ENCODE data around the gene TXNDC11. TPM values are rescaled to one million over a fixed set of nuclear protein-coding genes. Genes with fewer than 3 reads are reported as not detected.

TXNDC11 gene
- total and polyA plus RNA-seq, 4 donors, result 19.9 to 43.6 (median 41.1) TPM

DNA sequence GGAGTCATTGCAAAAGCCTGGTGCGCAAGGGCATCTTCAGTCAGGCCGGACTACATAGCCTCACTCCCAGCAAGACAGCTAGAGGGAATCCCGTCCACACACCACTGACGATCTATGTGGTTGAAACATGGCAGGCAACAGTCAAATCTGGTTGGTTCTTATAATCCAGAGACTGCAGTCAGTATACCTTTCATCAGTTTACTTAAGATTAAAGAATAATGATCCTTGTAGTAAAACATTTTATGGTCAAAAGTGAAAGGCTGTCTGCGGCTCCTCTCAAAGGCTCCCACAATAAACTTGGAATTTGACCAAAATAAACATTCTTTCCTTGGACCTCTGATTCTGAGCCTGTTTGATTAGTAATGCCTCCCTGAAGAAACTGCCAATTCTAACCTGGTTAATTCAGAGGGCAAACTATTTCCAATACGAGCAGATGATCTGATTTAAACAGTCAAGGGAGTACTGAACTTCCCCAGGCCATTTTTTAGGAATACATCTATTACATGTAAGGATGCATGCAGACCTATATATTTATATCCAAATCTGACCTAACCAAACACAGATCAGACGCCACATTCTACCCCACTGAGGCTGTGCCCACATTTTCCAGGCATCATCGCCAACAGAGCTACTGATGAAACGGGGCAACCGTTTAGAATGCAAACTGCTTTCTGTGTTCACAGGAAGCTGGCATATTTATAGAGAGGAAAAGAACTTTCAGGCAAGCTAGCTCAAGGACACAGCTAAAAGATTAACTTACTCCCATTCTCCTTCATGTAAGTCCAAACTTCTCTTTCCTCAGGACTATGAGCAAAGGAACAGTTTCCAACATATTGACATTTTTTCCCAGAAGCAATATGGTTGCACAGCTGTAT, 15.3 kb upstream of the TXNDC11 start:
- intact Hi-C loops (cut with DNase I), result no loop called here
- DNase-seq, result no peak
- Histone ChIP-seq H3K4me3 (ENCODE audit: low read length in 2 of 2) (no peak overlapping the region), H3K27me3 (ENCODE audit: control insufficient read depth in 1 of 2, insufficient read depth in 2 of 2, low read length in 1 of 2) (no peaks in the 10 kb centered on the region), H3K9me3 (ENCODE audit: control insufficient read depth, low read length) (no peaks in the 10 kb centered on the region), H3K4me1 (ENCODE audit: control insufficient read depth in 1 of 2, insufficient read depth in 2 of 2, low read length in 2 of 2) (no peaks in the 10 kb centered on the region), H3K27ac (ENCODE audit: low read depth in 1 of 2, low read length in 2 of 2) (peak overlapping the region in 1 of 2 donors; percentile 81), H3K36me3 (ENCODE audit: control insufficient read depth in 1 of 2, insufficient read depth in 2 of 2, low read length in 1 of 2) (peaks cover 9 to 17% of the 10 kb centered on the region in 2 donors)
- WGBS, 2 donors, result 27 to 30% methylated on average over 10 of the region's 10 CpGs
- no peak for ATAC-seq (ENCODE audit: low FRiP score)

DNA sequence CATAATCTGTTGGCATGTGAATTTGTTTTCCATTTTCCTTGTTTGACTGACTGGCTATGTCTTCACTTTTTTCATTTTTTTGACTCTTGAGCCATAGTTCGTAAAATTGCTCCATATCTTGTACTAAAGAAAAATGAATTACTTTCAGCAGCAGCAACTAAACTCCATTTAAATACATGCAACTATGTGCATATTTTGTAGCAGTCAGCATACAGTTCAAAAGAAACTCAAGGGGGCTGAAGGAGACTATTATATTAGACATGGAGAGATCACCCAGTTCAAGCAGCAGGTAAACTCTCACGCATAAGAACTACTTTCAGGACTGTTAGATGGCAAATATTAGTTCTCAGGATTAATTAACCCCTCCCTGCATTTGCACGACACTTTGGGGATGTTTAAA, 13.6 kb upstream of the TXNDC11 start:
- H3K4me3 ChIP-seq (ENCODE audit: low read length in 2 of 2), result no peak overlapping the region

DNA sequence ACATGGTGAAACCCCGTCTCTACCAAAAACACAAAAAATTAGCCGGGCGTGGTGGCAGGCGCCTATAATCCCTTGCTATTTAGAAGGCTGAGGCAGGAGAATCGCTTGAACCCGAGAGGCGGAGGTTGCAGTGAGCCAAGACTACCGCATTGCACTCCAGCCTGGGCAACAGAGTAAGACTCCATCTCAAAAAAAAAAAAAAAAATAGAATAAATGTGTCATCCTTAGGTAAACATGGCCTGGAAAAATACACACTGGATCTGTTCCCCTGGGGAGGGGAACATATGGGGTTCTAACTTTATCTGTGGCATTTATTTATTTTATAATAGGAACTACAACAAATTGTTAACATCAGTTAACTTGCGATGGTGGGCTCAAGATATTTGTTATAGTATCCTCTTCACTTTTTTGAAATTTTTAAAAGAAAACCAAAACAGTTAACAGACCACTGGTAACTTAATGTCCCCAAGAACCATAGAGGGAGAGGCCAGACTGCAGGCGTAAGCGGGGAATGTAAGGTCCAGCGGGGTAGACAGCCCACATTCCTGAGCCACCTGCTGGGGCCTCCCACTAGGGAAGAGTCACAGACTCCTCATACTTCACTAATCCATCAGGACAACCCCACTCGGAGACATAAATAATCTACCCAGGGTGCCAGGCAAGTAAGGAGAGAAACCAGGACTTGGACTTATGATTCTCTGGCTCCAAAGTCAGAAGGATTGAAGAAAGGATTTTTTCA, 12.5 kb upstream of the TXNDC11 start:
- DNase-seq (no peak), ATAC-seq (ENCODE audit: low FRiP score) (no peak)
- peaks cover 6 to 20% of the 10 kb centered on the region in 2 donors for H3K36me3 ChIP-seq (ENCODE audit: control insufficient read depth in 1 of 2, insufficient read depth in 2 of 2, low read length in 1 of 2)
- H3K4me1 ChIP-seq (ENCODE audit: control insufficient read depth in 1 of 2, insufficient read depth in 2 of 2, low read length in 2 of 2), result no peaks in the 10 kb centered on the region
- WGBS, 2 donors, result 90% methylated on average over 13 of the region's 13 CpGs
- H3K27ac ChIP-seq (ENCODE audit: low read depth in 1 of 2, low read length in 2 of 2), result no peak overlapping the region
- H3K4me3 ChIP-seq (ENCODE audit: low read length in 2 of 2), result no peak overlapping the region
- no peaks in the 10 kb centered on the region for H3K9me3 ChIP-seq (ENCODE audit: control insufficient read depth, low read length)
- intact Hi-C loops (cut with DNase I), result no loop called here
- no peaks in the 10 kb centered on the region for H3K27me3 ChIP-seq (ENCODE audit: control insufficient read depth in 1 of 2, insufficient read depth in 2 of 2, low read length in 1 of 2)

More for the DNA sequence above, 13.6 kb upstream of the TXNDC11 start:
- no peaks in the 10 kb centered on the region for H3K4me1 ChIP-seq (ENCODE audit: control insufficient read depth in 1 of 2, insufficient read depth in 2 of 2, low read length in 2 of 2)
- no peaks in the 10 kb centered on the region for H3K9me3 ChIP-seq (ENCODE audit: control insufficient read depth, low read length)
- WGBS, 2 donors, result 83 to 86% methylated on average over 3 of the region's 3 CpGs
- DNase-seq, result no peak
- no peak overlapping the region for H3K27ac ChIP-seq (ENCODE audit: low read depth in 1 of 2, low read length in 2 of 2)
- ATAC-seq (ENCODE audit: low FRiP score), result no peak
- no peaks in the 10 kb centered on the region for H3K27me3 ChIP-seq (ENCODE audit: control insufficient read depth in 1 of 2, insufficient read depth in 2 of 2, low read length in 1 of 2)
- peaks cover 9 to 21% of the 10 kb centered on the region in 2 donors for H3K36me3 ChIP-seq (ENCODE audit: control insufficient read depth in 1 of 2, insufficient read depth in 2 of 2, low read length in 1 of 2)
- intact Hi-C loops (cut with DNase I), result no loop called here

DNA sequence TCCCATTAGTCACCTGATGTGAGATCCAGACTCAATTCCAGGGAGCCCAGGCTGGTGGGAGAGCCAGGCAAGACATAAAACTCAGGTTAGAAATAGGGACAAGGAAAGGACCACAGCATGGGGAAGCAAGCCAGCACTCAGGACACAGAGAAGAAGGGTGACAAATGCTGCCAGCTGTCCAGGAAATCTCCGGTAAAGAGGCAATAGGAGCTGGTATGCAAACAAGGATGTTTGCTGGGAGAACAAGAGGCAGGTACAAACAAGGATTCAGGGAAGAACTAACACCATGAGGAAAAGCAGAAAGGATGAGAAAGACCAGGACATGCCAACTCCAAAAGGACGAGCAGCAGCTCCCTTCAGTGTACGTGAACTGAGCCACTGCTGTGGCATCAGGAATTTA, 10.2 kb upstream of the TXNDC11 start:
- 74 to 83% methylated on average over 3 of the region's 3 CpGs for WGBS, 2 donors
- intact Hi-C loops (cut with DNase I), result no loop called here
- DNase-seq (no peak), ATAC-seq (ENCODE audit: low FRiP score) (no peak)
- no peaks in the 10 kb centered on the region for H3K27me3 ChIP-seq (ENCODE audit: control insufficient read depth in 1 of 2, insufficient read depth in 2 of 2, low read length in 1 of 2)
- H3K27ac ChIP-seq (ENCODE audit: low read depth in 1 of 2, low read length in 2 of 2), result peak overlapping the region in 1 of 2 donors; percentile 25
- peaks cover 4 to 22% of the 10 kb centered on the region in 2 donors for H3K36me3 ChIP-seq (ENCODE audit: control insufficient read depth in 1 of 2, insufficient read depth in 2 of 2, low read length in 1 of 2)
- H3K4me3 ChIP-seq (ENCODE audit: low read length in 2 of 2), result no peak overlapping the region
- H3K4me1 ChIP-seq (ENCODE audit: control insufficient read depth in 1 of 2, insufficient read depth in 2 of 2, low read length in 2 of 2), result no peaks in the 10 kb centered on the region
- H3K9me3 ChIP-seq (ENCODE audit: control insufficient read depth, low read length), result no peaks in the 10 kb centered on the region

DNA sequence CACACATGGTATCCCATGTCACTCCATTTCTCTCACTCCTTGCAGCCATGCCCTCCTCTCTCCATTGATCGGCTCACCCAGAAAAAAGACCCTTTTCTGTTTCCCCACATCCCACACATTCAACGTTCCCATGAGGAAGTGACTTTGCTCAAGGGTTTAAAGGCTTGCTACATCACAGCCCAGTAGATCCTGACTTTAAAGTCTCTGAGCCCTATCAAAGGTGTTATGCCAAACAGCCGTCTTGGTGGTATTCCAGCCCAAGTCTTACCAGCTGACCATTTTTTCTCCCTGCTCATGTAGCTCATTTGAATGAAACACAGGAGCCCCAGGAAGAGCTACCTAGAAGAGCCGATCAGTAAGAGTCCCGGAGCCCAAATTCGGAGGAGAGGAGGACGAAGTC, 7.4 kb upstream of the TXNDC11 start:
- no peak for DNase-seq
- Histone ChIP-seq H3K4me1 (ENCODE audit: control insufficient read depth in 1 of 2, insufficient read depth in 2 of 2, low read length in 2 of 2) (no peaks in the 10 kb centered on the region), H3K9me3 (ENCODE audit: control insufficient read depth, low read length) (no peaks in the 10 kb centered on the region), H3K27ac (ENCODE audit: low read depth in 1 of 2, low read length in 2 of 2) (no peak overlapping the region), H3K4me3 (ENCODE audit: low read length in 2 of 2) (no peak overlapping the region), H3K36me3 (ENCODE audit: control insufficient read depth in 1 of 2, insufficient read depth in 2 of 2, low read length in 1 of 2) (peaks cover 4 to 16% of the 10 kb centered on the region in 2 donors), H3K27me3 (ENCODE audit: control insufficient read depth in 1 of 2, insufficient read depth in 2 of 2, low read length in 1 of 2) (no peaks in the 10 kb centered on the region)
- intact Hi-C loops (cut with DNase I), result no loop called here
- ATAC-seq (ENCODE audit: low FRiP score), result no peak
- 81 to 83% methylated on average over 7 of the region's 7 CpGs for WGBS, 2 donors

DNA sequence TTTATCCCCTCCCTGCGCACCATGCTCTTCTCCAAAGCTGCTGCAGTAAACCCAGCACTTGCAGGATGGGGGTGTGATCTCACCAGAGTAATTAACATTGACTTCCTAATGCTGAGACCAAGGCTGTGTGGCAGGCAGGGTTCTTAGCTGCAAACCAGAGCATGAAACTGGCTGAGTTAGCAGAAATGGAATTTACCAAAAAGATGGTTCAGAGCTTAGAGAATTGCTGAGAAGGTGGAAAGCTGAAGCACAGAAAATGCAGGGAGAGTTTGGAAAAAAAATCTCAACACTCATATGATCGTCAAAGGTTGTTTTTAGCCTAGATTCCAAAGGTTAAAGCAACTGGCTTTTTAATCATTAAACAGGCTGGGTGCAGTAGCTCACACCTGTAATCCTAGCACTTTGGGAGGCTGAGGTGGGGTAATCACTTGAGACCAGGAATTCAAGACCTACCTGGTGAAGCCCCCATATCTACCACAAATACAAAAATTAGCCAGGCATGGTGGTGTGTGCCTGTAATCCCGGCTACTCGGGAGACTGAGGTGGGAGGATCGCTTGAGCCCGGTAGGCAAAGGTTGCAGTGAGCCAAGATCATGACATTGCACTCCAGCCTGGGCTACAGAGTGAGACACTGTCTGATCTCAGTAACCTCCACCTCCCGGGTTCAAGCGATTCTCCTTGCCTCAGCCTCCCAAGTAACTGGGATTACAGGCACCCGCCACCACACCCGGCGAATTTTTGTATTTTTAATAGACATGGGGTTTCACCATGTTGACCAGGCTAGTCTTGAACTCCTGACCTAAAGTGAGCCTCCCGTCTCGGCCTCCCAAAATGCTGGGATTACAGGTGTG, 6.0 kb upstream of the TXNDC11 start:
- H3K4me3 ChIP-seq (ENCODE audit: low read length in 2 of 2), result no peak overlapping the region
- ATAC-seq (ENCODE audit: low FRiP score), result no peak
- H3K4me1 ChIP-seq (ENCODE audit: control insufficient read depth in 1 of 2, insufficient read depth in 2 of 2, low read length in 2 of 2), result no peaks in the 10 kb centered on the region
- H3K9me3 ChIP-seq (ENCODE audit: control insufficient read depth, low read length), result no peaks in the 10 kb centered on the region
- DNase-seq, result no peak
- no peak overlapping the region for H3K27ac ChIP-seq (ENCODE audit: low read depth in 1 of 2, low read length in 2 of 2)
- no peaks in the 10 kb centered on the region for H3K27me3 ChIP-seq (ENCODE audit: control insufficient read depth in 1 of 2, insufficient read depth in 2 of 2, low read length in 1 of 2)
- peaks cover 0 to 12% of the 10 kb centered on the region in 2 donors for H3K36me3 ChIP-seq (ENCODE audit: control insufficient read depth in 1 of 2, insufficient read depth in 2 of 2, low read length in 1 of 2)
- 88 to 92% methylated on average over 13 of the region's 13 CpGs for WGBS, 2 donors
- intact Hi-C loops (cut with DNase I), result no loop called here

DNA sequence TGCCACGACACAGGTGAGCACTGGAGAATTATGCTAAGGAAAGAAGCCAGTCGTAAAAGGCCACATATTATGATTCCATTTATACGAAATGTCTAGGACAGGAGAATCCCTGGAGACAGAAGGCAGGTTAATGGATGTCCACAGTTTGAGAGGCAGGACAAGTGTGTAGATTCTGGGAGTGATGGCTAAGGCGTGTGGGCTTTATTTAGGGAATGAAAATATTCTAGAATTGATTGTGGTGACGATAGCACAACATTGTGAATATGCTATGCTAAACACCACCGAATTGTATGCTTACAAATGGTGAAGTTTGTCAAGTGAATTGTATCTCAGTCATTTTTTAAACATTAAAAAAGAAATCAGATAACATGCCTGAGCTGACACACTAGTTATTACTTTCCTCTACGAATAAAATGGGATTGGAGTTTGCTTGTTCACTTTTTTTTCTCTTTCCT, 5.3 kb upstream of the TXNDC11 start:
- ATAC-seq (ENCODE audit: low FRiP score) (no peak), DNase-seq (no peak)
- no peak overlapping the region for H3K4me3 ChIP-seq (ENCODE audit: low read length in 2 of 2)
- 68 to 73% methylated on average over 7 of the region's 7 CpGs for WGBS, 2 donors
- no peak overlapping the region for H3K27ac ChIP-seq (ENCODE audit: low read depth in 1 of 2, low read length in 2 of 2)
- H3K4me1 ChIP-seq (ENCODE audit: control insufficient read depth in 1 of 2, insufficient read depth in 2 of 2, low read length in 2 of 2), result no peaks in the 10 kb centered on the region
- intact Hi-C loops (cut with DNase I), result no loop called here
- peaks cover 0 to 8% of the 10 kb centered on the region in 2 donors for H3K36me3 ChIP-seq (ENCODE audit: control insufficient read depth in 1 of 2, insufficient read depth in 2 of 2, low read length in 1 of 2)
- no peaks in the 10 kb centered on the region for H3K27me3 ChIP-seq (ENCODE audit: control insufficient read depth in 1 of 2, insufficient read depth in 2 of 2, low read length in 1 of 2)
- no peaks in the 10 kb centered on the region for H3K9me3 ChIP-seq (ENCODE audit: control insufficient read depth, low read length)

DNA sequence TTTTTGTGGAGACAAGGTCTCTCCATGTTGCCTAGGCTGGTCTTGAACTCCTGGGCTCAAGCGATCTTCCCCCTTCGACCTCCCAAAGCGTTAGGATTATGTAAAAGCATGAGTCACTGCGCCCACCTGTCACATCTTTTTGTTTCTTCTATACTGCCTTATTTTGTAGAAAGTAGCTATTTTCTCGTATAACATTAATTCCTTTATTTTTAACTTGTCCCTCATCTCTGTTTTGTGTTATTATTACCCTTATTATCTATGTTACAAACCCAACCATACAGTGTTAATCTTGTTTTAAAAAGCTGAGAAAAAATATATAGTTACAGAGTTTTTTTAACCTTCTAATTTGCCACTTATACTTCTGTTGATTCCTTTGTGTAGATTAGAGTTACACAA, 1.4 kb upstream of the TXNDC11 start:
- no peaks in the 10 kb centered on the region for H3K36me3 ChIP-seq (ENCODE audit: control insufficient read depth in 1 of 2, insufficient read depth in 2 of 2, low read length in 1 of 2)
- DNase-seq, result no peak
- 84 to 90% methylated on average over 5 of the region's 5 CpGs for WGBS, 2 donors
- intact Hi-C loops (cut with DNase I), result loop anchor here in 1 of 2 donors (5.0 kb wide), 1 partner anchor 38 kb away; no protein-coding TSS in a partner anchor
- no peaks in the 10 kb centered on the region for H3K27me3 ChIP-seq (ENCODE audit: control insufficient read depth in 1 of 2, insufficient read depth in 2 of 2, low read length in 1 of 2)
- H3K9me3 ChIP-seq (ENCODE audit: control insufficient read depth, low read length), result no peaks in the 10 kb centered on the region
- no peak overlapping the region for H3K4me3 ChIP-seq (ENCODE audit: low read length in 2 of 2)
- H3K27ac ChIP-seq (ENCODE audit: low read depth in 1 of 2, low read length in 2 of 2), result no peak overlapping the region
- no peak for ATAC-seq (ENCODE audit: low FRiP score)
- no peaks in the 10 kb centered on the region for H3K4me1 ChIP-seq (ENCODE audit: control insufficient read depth in 1 of 2, insufficient read depth in 2 of 2, low read length in 2 of 2)
